H1 (cell line): ENCODE data around the gene SLC27A1. TPM values are rescaled to one million over a fixed set of nuclear protein-coding genes. Genes with fewer than 3 reads are reported as not detected.

Experiments used
- CTCF ChIA-PET: fragments of 300-600 bp; sonication (Branson Sonifier 250); formaldehyde crosslinking; loops from one replicate; lab custom pipeline; 2021; ENCODE audit not compliant: partially characterized antibody; lab: Charles Lee
- POLR2A ChIA-PET: fragments of 300-600 bp; sonication (Branson Sonifier 250); formaldehyde crosslinking; loops from one replicate; lab custom pipeline; 2021; ENCODE audit warnings: inconsistent platforms; ENCODE audit not compliant: partially characterized antibody; lab: Charles Lee
- DNase-seq, 2 experiments: peaks; one replicate each; pipeline versions ENCODE4 v3.0.0 to v3.0.0-alpha.2; 2010 to 2022; ENCODE audit warnings: low spot score in 2 of 2, low read depth in 1 of 2, mixed read lengths in 1 of 2
- FAIRE-seq: peaks from 2 replicates; lab custom pipeline; 2011; peaks lifted over from hg19 to GRCh38; lab: Jason Lieb, UNC
- H2AFZ ChIP-seq: 2 replicates; pipeline ENCODE4 v1.8.1; 2012; ENCODE audit warnings: low read length, inconsistent platforms
- H2AK5ac ChIP-seq: 2 replicates; pipeline ENCODE4 v1.6.1; 2013; ENCODE audit warnings: low read depth, low read length
- H2BK120ac ChIP-seq: replicated peaks from 2 replicates; pipeline ENCODE3; 2013; ENCODE audit warnings: low read depth, low read length, inconsistent platforms
- H2BK12ac ChIP-seq: 2 replicates; pipeline ENCODE4 v1.6.1; 2013; ENCODE audit warnings: low read depth, low read length
- H2BK15ac ChIP-seq: 2 replicates; pipeline ENCODE4 v1.6.1; 2013; ENCODE audit warnings: low read length
- H2BK20ac ChIP-seq: 2 replicates; pipeline ENCODE4 v1.6.1; 2013; ENCODE audit warnings: low read length
- H2BK5ac ChIP-seq: 2 replicates; pipeline ENCODE4 v1.6.1; 2013; ENCODE audit warnings: low read depth, low read length
- H3K14ac ChIP-seq: 2 replicates; pipeline ENCODE4 v1.6.1; 2013; ENCODE audit warnings: inconsistent platforms; ENCODE audit not compliant: insufficient read length
- H3K18ac ChIP-seq: 2 replicates; pipeline ENCODE4 v1.6.1; 2013; ENCODE audit warnings: low read length; ENCODE audit errors: extremely low read depth
- H3K23ac ChIP-seq: 2 replicates; pipeline ENCODE4 v1.6.1; 2013; ENCODE audit warnings: inconsistent platforms; ENCODE audit not compliant: insufficient read length
- H3K23me2 ChIP-seq: 2 replicates; pipeline ENCODE4 v1.6.1; 2013; ENCODE audit warnings: low read depth, low read length
- H3K27ac ChIP-seq: 2 replicates; pipeline ENCODE4 v1.6.1; 2011; ENCODE audit warnings: low read depth, low read length, inconsistent platforms
- H3K27me3 ChIP-seq, 4 experiments: replicated peaks in 1 of 4; 1 replicate in 1 of 4; 2 replicates in 3 of 4; pipeline versions ENCODE4 v1.6.1 to v1.8.1; 2011 to 2013; ENCODE audit warnings: low read length in 3 of 4, mild to moderate bottlenecking in 3 of 4, inconsistent platforms in 2 of 4, mixed read lengths in 2 of 4, moderate library complexity in 1 of 4; ENCODE audit not compliant: control insufficient read depth in 3 of 4, insufficient read depth in 3 of 4; ENCODE audit errors: extremely low read depth in 1 of 4
- H3K36me3 ChIP-seq, 4 experiments: 2 replicates each; pipeline versions ENCODE4 v1.6.1 to v1.8.1; 2011 to 2013; ENCODE audit warnings: mild to moderate bottlenecking in 4 of 4, low read length in 3 of 4, moderate library complexity in 2 of 4, control low read depth in 1 of 4, inconsistent platforms in 1 of 4; ENCODE audit not compliant: insufficient read depth in 4 of 4, control insufficient read depth in 2 of 4
- H3K4ac ChIP-seq: replicated peaks from 2 replicates; pipeline ENCODE3; 2013; ENCODE audit warnings: low read length, low read depth, mixed read lengths, inconsistent platforms; ENCODE audit not compliant: insufficient read length
- H3K4me1 ChIP-seq, 4 experiments: replicated peaks in 1 of 4; 1 replicate in 1 of 4; 2 replicates in 3 of 4; pipeline versions ENCODE4 v1.6.1 to v1.8.1; 2011 to 2013; ENCODE audit warnings: low read length in 3 of 4, inconsistent platforms in 2 of 4, mixed read lengths in 1 of 4; ENCODE audit not compliant: insufficient read depth in 4 of 4, control insufficient read depth in 3 of 4
- H3K4me2 ChIP-seq, 2 experiments: 2 replicates each; pipeline versions ENCODE4 v1.6.1 to v1.8.1; 2011 to 2013; ENCODE audit warnings: low read depth in 2 of 2, low read length in 2 of 2, control low read depth in 1 of 2, inconsistent platforms in 1 of 2, mild to moderate bottlenecking in 1 of 2; ENCODE audit not compliant: insufficient read depth in 1 of 2
- H3K4me3 ChIP-seq, 4 experiments: fragments of 200-600, 300-600 bp in 1 of 4; sonication (generic), shearing (Covaris generic), sonication (Bioruptor Twin) in 1 of 4; 2 replicates each; pipeline versions ENCODE4 v1.5.1 to v1.8.1; 2011 to 2016; ENCODE audit warnings: low read length in 4 of 4, low read depth in 3 of 4, control low read depth in 2 of 4, inconsistent platforms in 2 of 4, mild to moderate bottlenecking in 2 of 4, mixed read lengths in 1 of 4, moderate library complexity in 1 of 4; ENCODE audit not compliant: insufficient read depth in 2 of 4; ENCODE audit errors: extremely low read depth in 1 of 4
- H3K56ac ChIP-seq: replicated peaks from 2 replicates; pipeline ENCODE3; 2013; ENCODE audit warnings: low read depth, mild to moderate bottlenecking, mixed read lengths, low read length, inconsistent platforms; ENCODE audit not compliant: insufficient read length
- H3K79me1 ChIP-seq: 2 replicates; pipeline ENCODE4 v1.6.1; 2013; ENCODE audit warnings: low read depth, low read length, control low read depth
- H3K79me2 ChIP-seq, 2 experiments: 2 replicates each; pipeline versions ENCODE4 v1.6.1 to v1.8.1; 2012 to 2013; ENCODE audit warnings: low read length in 2 of 2, mild to moderate bottlenecking in 2 of 2, inconsistent platforms in 1 of 2; ENCODE audit not compliant: insufficient read depth in 2 of 2, control insufficient read depth in 1 of 2
- H3K9ac ChIP-seq, 4 experiments: replicated peaks in 1 of 4; 1 replicate in 1 of 4; 2 replicates in 3 of 4; pipeline versions ENCODE4 v1.6.1 to v1.8.1; 2011 to 2013; ENCODE audit warnings: low read depth in 3 of 4, low read length in 3 of 4, control low read depth in 2 of 4, mild to moderate bottlenecking in 2 of 4, moderate library complexity in 2 of 4, inconsistent platforms in 1 of 4; ENCODE audit errors: extremely low read depth in 1 of 4
- H3K9me3 ChIP-seq, 2 experiments: 2 replicates each; pipeline versions ENCODE4 v1.6.1 to v1.8.1; 2012 to 2013; ENCODE audit warnings: mild to moderate bottlenecking in 2 of 2, moderate library complexity in 2 of 2, control low read depth in 1 of 2, inconsistent platforms in 1 of 2, low read depth in 1 of 2, low read length in 1 of 2, mixed read lengths in 1 of 2; ENCODE audit not compliant: insufficient read depth in 2 of 2
- H4K20me1 ChIP-seq, 2 experiments: replicated peaks in 1 of 2; 2 replicates each; pipeline versions ENCODE3 to v1.8.1; 2011 to 2013; ENCODE audit warnings: inconsistent platforms in 2 of 2, low read length in 2 of 2, mild to moderate bottlenecking in 1 of 2; ENCODE audit not compliant: insufficient read depth in 2 of 2, control insufficient read depth in 1 of 2
- H4K5ac ChIP-seq: 2 replicates; pipeline ENCODE4 v1.6.1; 2013; ENCODE audit warnings: low read length, low read depth, mixed read lengths, inconsistent platforms; ENCODE audit not compliant: insufficient read length
- H4K8ac ChIP-seq: 2 replicates; pipeline ENCODE4 v1.8.0; 2013; ENCODE audit warnings: mild to moderate bottlenecking, moderate library complexity, low read length, inconsistent platforms; ENCODE audit not compliant: insufficient read depth; ENCODE audit errors: extremely low read depth
- H4K91ac ChIP-seq: replicated peaks from 2 replicates; pipeline ENCODE3; 2013; ENCODE audit warnings: low read length, mixed read lengths, inconsistent platforms; ENCODE audit not compliant: insufficient read length
- ASH2L ChIP-seq: fragments of 200-600, 300-600 bp; sonication (generic); IDR thresholded peaks from one replicate; pipeline ENCODE4 v1.7.1; 2017; ENCODE audit warnings: low read length
- EZH2 ChIP-seq: fragments of 200-600 bp; sonication (generic); IDR thresholded peaks from 2 replicates; pipeline ENCODE4 v1.7.1; 2012; ENCODE audit warnings: low read depth, mild to moderate bottlenecking, moderate library complexity, low read length, inconsistent platforms; ENCODE audit not compliant: severe bottlenecking
- NRF1 ChIP-seq: IDR thresholded peaks from 2 replicates; pipeline ENCODE4 v1.6.1; 2011; ENCODE audit warnings: mild to moderate bottlenecking, low read depth, low read length, improper control_type of control experiment
- RAD21 ChIP-seq, 2 experiments: IDR thresholded peaks in 1 of 2; conservative IDR thresholded peaks in 1 of 2; 2 replicates each; pipeline ENCODE4 v1.6.1; 2011; ENCODE audit warnings: low read depth in 2 of 2, low read length in 2 of 2, improper control_type of control experiment in 1 of 2, inconsistent platforms in 1 of 2, mild to moderate bottlenecking in 1 of 2, moderate library complexity in 1 of 2
- SIRT6 ChIP-seq: IDR thresholded peaks from one replicate; pipeline ENCODE4 v1.7.1; 2012; ENCODE audit warnings: low read length, inconsistent platforms
- SUZ12 ChIP-seq: fragments of 200-600 bp; sonication (generic); IDR thresholded peaks from 2 replicates; pipeline ENCODE4 v1.6.1; 2012; ENCODE audit warnings: mild to moderate bottlenecking, inconsistent platforms, low read length, moderate library complexity, mixed read lengths
- TAF7 ChIP-seq: optimal IDR thresholded peaks from 2 replicates; pipeline ENCODE3; 2011; ENCODE audit warnings: low read depth, mild to moderate bottlenecking, inconsistent platforms, low read length, moderate library complexity, borderline replicate concordance
- TEAD4 ChIP-seq: IDR thresholded peaks from 2 replicates; pipeline ENCODE4 v1.6.1; 2012; ENCODE audit warnings: low read depth, low read length, inconsistent platforms, mixed read lengths
- WGBS, 2 experiments: shearing (Covaris generic) in 1 of 2; methylation state at CpG; one replicate each; pipeline versions ENCODE4 v1.1.6 to v1.1.7; 2013 to 2015; ENCODE audit warnings: low lambda C conversion rate in 2 of 2, mixed read lengths in 2 of 2, inconsistent platforms in 1 of 2, low coverage in 1 of 2, missing lambda C conversion rate in 1 of 2; ENCODE audit not compliant: insufficient replicate concordance in 2 of 2, insufficient coverage in 1 of 2, insufficient read length in 1 of 2; ENCODE audit errors: extremely low coverage in 1 of 2, missing lambda C conversion rate in 1 of 2; 5-methylcytosine and 5-hydroxymethylcytosine counted together
- polyA plus RNA-seq, 7 experiments: library from polyadenylated mRNA; depleted of rRNA in 3 of 7; stranded (reverse) in 5 of 7; unstranded in 2 of 7; fragments of >200 nt in 5 of 7; fragments of 200-250 nt in 2 of 7; gene quantifications; 1 replicate in 5 of 7; 2 replicates in 1 of 7; 4 replicates in 1 of 7; pipeline versions ENCODE4 v1.2.1 to v1.2.3, GENCODE V29; 2011 to 2013; ENCODE audit warnings: missing spikeins in 2 of 7, mixed read lengths in 2 of 7
- total RNA-seq: library from RNA; stranded (reverse); fragmentation: NEBNext Ultra II Directional; extraction: Animal tissue kit (Norgen Biotek cat#: 25700); gene quantifications from 2 replicates; pipeline ENCODE4 v1.2.1, GENCODE V29; 2021
- TF ChIP-seq, protein P1 (sequence below): IDR thresholded peaks from 2 replicates; pipeline ENCODE4 v1.6.1; 2012; ENCODE audit warnings: low read length, inconsistent platforms
- TF ChIP-seq, protein P2 (sequence below): IDR thresholded peaks from 2 replicates; pipeline ENCODE4 v1.6.1; 2012; ENCODE audit warnings: inconsistent platforms

The SLC27A1 gene
- total and polyA plus RNA-seq, 2 of the 8 experiments (the other 6 are each of a cell fraction or from before 2014, with no cell fraction given) = 7.5 to 9.1 TPM

- Histone ChIP-seq H3K9me3 (no peaks in the 10 kb centered on the region), H4K91ac (peak overlapping the region; percentile 65), H4K20me1 (peaks cover 0 to 2% of the 10 kb centered on the region in 2 experiments), H3K56ac (no peak overlapping the region), H3K36me3 (no peaks in the 10 kb centered on the region), H3K14ac (no peak overlapping the region), H2BK120ac (no peak overlapping the region), H2BK20ac (no peak overlapping the region), H3K4me3 (peak overlapping the region in 2 of 4 experiments; percentile 9 to 38; a peak in 3 of 8 replicates), H2AK5ac (no peak overlapping the region), H4K5ac (no peak overlapping the region), H3K18ac (peak overlapping the region; percentile 32; the same call in 1 of the 2 replicates), H3K4ac (no peak overlapping the region), H4K8ac (peak overlapping the region; percentile 68; the same call in 1 of the 2 replicates), H3K9ac (no peak overlapping the region), H2BK15ac (0 out of 2 replicates have a peak overlapping the region, but pooled peaks have one; percentile 81), H2BK5ac (no peak overlapping the region), H3K27me3 (peaks cover 6 to 27% (median 22%) of the 10 kb centered on the region in 4 experiments), H3K79me1 (no peaks in the 10 kb centered on the region), H3K4me2 (peak overlapping the region; percentile 58 to 73), H3K79me2 (no peaks in the 10 kb centered on the region), H3K4me1 (peaks cover 0 to 9% (median 4%) of the 10 kb centered on the region in 4 experiments; a peak in 5 of 7 replicates), H3K23me2 (no peaks in the 10 kb centered on the region; the same call in 1 of the 2 replicates), H2BK12ac (no peak overlapping the region), H3K23ac (no peak overlapping the region), H2AFZ (peak overlapping the region; percentile 96; the same call in 1 of the 2 replicates), H3K27ac (no peak overlapping the region)
- no peak for DNase-seq
- WGBS, 2 experiments = 71% methylated on average over 11 of the region's 11 CpGs; no CpG with 5 or more reads in 1 of the 2 experiments
- POLR2A ChIA-PET = no interaction called here
- no peak for FAIRE-seq
- CTCF ChIA-PET = interaction anchor here (2.4 to 2.8 kb wide), 2 partner anchors 15 to 19 kb away, joined by 7 to 13 read pairs; no protein-coding TSS in a partner anchor
- TF ChIP-seq RAD21 (IDR thresholded peaks at IDR 0.05 in 1 of 2, conservative IDR thresholded peaks at IDR 0.05 in 1 of 2; ENCODE audit: low read depth in 2 of 2, low read length in 2 of 2) = no peak
- TF ChIP-seq SUZ12 = no peak
- TF ChIP-seq, protein P1, sequence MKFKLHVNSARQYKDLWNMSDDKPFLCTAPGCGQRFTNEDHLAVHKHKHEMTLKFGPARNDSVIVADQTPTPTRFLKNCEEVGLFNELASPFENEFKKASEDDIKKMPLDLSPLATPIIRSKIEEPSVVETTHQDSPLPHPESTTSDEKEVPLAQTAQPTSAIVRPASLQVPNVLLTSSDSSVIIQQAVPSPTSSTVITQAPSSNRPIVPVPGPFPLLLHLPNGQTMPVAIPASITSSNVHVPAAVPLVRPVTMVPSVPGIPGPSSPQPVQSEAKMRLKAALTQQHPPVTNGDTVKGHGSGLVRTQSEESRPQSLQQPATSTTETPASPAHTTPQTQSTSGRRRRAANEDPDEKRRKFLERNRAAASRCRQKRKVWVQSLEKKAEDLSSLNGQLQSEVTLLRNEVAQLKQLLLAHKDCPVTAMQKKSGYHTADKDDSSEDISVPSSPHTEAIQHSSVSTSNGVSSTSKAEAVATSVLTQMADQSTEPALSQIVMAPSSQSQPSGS = no peak
- TF ChIP-seq EZH2 = no peak
- no peak for TF ChIP-seq TAF7
- TF ChIP-seq TEAD4 = no peak
- TF ChIP-seq, protein P2, sequence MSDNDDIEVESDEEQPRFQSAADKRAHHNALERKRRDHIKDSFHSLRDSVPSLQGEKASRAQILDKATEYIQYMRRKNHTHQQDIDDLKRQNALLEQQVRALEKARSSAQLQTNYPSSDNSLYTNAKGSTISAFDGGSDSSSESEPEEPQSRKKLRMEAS = no peak
- no peak for TF ChIP-seq SIRT6
- no peak for TF ChIP-seq NRF1
- no peak for TF ChIP-seq ASH2L
Measured at GRCh38 chr19:17456127-17456526, 14.2 kb upstream of the SLC27A1 start.
